ENCODE data around the gene PLA2G2D.

GRCh38 chr1:20141001-20141400, 21.7 kb upstream of the PLA2G2D start:
- TF ChIP-seq POLR2A (conservative IDR thresholded peaks at IDR 0.05) (no peak), YY1 (IDR thresholded peaks at IDR 0.05; ENCODE audit: borderline replicate concordance in 1 of 3, control insufficient read depth in 1 of 3, extremely low read depth in 1 of 3, insufficient read depth in 3 of 3, insufficient read length in 1 of 3, insufficient replicate concordance in 2 of 3, low read depth in 1 of 3, low read length in 2 of 3) (no peak), EZH2 (IDR thresholded peaks at IDR 0.05; ENCODE audit: borderline replicate concordance, low read depth, low read length) (no peak), ZNF239 (CRISPR knock-in tag; IDR thresholded peaks at IDR 0.05) (no peak), CTCF (IDR thresholded peaks at IDR 0.05 in 2 of 3, conservative IDR thresholded peaks at IDR 0.05 in 1 of 3; ENCODE audit: insufficient read depth in 2 of 3, low read depth in 1 of 3, low read length in 3 of 3) (no peak)
